Measurements from ENCODE around the gene DLGAP1. TPM values are rescaled to one million over a fixed set of nuclear protein-coding genes. Genes with fewer than 3 reads are reported as not detected.

DLGAP1 gene
- polyA plus RNA-seq, 1 of the 3 experiments (the other 2 are of a cell fraction), result not detected

DNA sequence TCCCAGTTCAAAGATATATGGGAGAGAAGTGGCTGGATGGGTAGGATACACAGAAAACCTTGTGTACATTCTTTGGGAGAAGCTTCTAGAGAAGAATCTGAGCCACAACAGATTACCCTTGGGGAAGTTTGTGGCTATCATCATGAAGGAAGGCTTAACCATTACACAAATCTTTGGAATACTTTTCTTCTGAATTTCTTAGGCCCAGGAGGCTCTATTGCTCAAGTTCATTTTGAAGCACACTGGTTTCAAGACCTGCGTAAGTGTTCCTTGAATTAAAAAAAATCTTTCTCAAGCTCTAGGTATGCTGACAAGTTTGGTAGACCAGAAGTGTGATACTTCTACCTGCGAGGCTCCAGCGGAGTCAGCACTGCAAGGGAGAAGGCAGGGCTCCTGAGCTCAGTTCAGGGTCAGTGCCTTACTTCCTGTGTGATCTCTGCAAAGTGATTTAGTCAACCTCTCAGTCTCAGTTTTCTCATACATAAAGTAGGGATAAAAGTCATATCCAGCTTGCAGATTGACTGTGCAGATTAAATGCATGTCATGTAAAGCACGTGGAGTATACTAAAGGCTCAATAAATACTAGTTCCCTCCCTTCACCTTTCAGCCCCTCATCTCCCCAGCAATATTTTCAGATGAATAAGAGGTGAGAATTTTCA is 438.6 kb downstream of the DLGAP1 start:
- WGBS (ENCODE audit: low lambda C conversion rate), result 13% methylated on average over 4 of the region's 4 CpGs

More for the DNA sequence above, 438.6 kb downstream of the DLGAP1 start:
- Histone ChIP-seq H3K9me2 (no peaks in the 10 kb centered on the region), H3K9ac (no peak overlapping the region), H3F3A (replicated peaks; ENCODE audit: insufficient read depth) (no peaks in the 10 kb centered on the region), H3K27me3 (ENCODE audit: insufficient read depth) (no peaks in the 10 kb centered on the region; the same call in 1 of the 2 replicates), H3K79me2 (ENCODE audit: insufficient read depth) (no peaks in the 10 kb centered on the region), H3K4me2 (no peak overlapping the region), H3K9me3 (no peaks in the 10 kb centered on the region), H3K4me1 (ENCODE audit: control insufficient read depth in 1 of 2, insufficient read depth in 2 of 2, low read depth in 1 of 2, low read length in 1 of 2) (no peaks in the 10 kb centered on the region), H3K36me3 (replicated peaks in 1 of 2; ENCODE audit: control insufficient read depth in 1 of 2, insufficient read depth in 2 of 2, low read length in 1 of 2) (no peaks in the 10 kb centered on the region), H4K20me1 (ENCODE audit: insufficient read depth) (no peaks in the 10 kb centered on the region), H3K4me3 (ENCODE audit: low read depth in 2 of 2, low read length in 1 of 2) (no peak overlapping the region), H3K27ac (ENCODE audit: low read depth in 2 of 2, low read length in 1 of 2) (no peak overlapping the region), H2AFZ (ENCODE audit: low read depth) (no peak overlapping the region)
- TF ChIP-seq RFX5 (IDR thresholded peaks at IDR 0.05; ENCODE audit: low read length) (no peak), JUND (IDR thresholded peaks at IDR 0.05) (no peak), POLR2AphosphoS5 (IDR thresholded peaks at IDR 0.05; ENCODE audit: low read depth, low read length) (no peak), MEF2A (IDR thresholded peaks at IDR 0.05; ENCODE audit: borderline replicate concordance, low read depth) (no peak), TAF1 (IDR thresholded peaks at IDR 0.05; ENCODE audit: borderline replicate concordance, low read depth, low read length) (no peak), GATA2 (CRISPR knock-in tag; IDR thresholded peaks at IDR 0.05) (no peak), FOXJ3 (CRISPR knock-in tag; IDR thresholded peaks at IDR 0.05) (no peak), EZH2phosphoT487 (IDR thresholded peaks at IDR 0.05; ENCODE audit: borderline replicate concordance, low read depth) (no peak), NFIC (IDR thresholded peaks at IDR 0.05; ENCODE audit: borderline replicate concordance) (no peak), CHD2 (IDR thresholded peaks at IDR 0.05; ENCODE audit: low read length, partially characterized antibody) (no peak), FOXM1 (IDR thresholded peaks at IDR 0.05; ENCODE audit: low read depth) (no peak), SMC3 (IDR thresholded peaks at IDR 0.05; ENCODE audit: low read depth, low read length) (no peak), FOSL2 (IDR thresholded peaks at IDR 0.05; ENCODE audit: borderline replicate concordance, low read depth) (no peak)
- TF ChIP-seq, protein P1, sequence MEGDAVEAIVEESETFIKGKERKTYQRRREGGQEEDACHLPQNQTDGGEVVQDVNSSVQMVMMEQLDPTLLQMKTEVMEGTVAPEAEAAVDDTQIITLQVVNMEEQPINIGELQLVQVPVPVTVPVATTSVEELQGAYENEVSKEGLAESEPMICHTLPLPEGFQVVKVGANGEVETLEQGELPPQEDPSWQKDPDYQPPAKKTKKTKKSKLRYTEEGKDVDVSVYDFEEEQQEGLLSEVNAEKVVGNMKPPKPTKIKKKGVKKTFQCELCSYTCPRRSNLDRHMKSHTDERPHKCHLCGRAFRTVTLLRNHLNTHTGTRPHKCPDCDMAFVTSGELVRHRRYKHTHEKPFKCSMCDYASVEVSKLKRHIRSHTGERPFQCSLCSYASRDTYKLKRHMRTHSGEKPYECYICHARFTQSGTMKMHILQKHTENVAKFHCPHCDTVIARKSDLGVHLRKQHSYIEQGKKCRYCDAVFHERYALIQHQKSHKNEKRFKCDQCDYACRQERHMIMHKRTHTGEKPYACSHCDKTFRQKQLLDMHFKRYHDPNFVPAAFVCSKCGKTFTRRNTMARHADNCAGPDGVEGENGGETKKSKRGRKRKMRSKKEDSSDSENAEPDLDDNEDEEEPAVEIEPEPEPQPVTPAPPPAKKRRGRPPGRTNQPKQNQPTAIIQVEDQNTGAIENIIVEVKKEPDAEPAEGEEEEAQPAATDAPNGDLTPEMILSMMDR (IDR thresholded peaks at IDR 0.05), result no peak
- TF ChIP-seq, protein P2, sequence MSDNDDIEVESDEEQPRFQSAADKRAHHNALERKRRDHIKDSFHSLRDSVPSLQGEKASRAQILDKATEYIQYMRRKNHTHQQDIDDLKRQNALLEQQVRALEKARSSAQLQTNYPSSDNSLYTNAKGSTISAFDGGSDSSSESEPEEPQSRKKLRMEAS (IDR thresholded peaks at IDR 0.05; ENCODE audit: low read depth), result no peak
- TF ChIP-seq, protein P3, sequence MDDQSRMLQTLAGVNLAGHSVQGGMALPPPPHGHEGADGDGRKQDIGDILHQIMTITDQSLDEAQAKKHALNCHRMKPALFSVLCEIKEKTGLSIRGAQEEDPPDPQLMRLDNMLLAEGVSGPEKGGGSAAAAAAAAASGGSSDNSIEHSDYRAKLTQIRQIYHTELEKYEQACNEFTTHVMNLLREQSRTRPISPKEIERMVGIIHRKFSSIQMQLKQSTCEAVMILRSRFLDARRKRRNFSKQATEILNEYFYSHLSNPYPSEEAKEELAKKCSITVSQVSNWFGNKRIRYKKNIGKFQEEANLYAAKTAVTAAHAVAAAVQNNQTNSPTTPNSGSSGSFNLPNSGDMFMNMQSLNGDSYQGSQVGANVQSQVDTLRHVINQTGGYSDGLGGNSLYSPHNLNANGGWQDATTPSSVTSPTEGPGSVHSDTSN (IDR thresholded peaks at IDR 0.05), result no peak
- TF ChIP-seq, protein P4, sequence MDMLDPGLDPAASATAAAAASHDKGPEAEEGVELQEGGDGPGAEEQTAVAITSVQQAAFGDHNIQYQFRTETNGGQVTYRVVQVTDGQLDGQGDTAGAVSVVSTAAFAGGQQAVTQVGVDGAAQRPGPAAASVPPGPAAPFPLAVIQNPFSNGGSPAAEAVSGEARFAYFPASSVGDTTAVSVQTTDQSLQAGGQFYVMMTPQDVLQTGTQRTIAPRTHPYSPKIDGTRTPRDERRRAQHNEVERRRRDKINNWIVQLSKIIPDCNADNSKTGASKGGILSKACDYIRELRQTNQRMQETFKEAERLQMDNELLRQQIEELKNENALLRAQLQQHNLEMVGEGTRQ (IDR thresholded peaks at IDR 0.05; ENCODE audit: borderline replicate concordance, low read depth, low read length), result no peak
- TF ChIP-seq, protein P5, sequence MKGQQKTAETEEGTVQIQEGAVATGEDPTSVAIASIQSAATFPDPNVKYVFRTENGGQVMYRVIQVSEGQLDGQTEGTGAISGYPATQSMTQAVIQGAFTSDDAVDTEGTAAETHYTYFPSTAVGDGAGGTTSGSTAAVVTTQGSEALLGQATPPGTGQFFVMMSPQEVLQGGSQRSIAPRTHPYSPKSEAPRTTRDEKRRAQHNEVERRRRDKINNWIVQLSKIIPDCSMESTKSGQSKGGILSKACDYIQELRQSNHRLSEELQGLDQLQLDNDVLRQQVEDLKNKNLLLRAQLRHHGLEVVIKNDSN (IDR thresholded peaks at IDR 0.05; ENCODE audit: borderline replicate concordance, low read depth), result no peak
- no peak for DNase-seq
- CTCF ChIA-PET, result interaction anchor here (4.1 kb wide), 1 partner anchor 21 kb away, joined by 15 read pairs; no protein-coding TSS in a partner anchor
- POLR2A ChIA-PET, result no interaction called here
